GM11168 (cell line): ENCODE results near the gene KIAA1586.
"Not testable (repeated sequence)": the region's sequence is repeated elsewhere in the genome, so short reads cannot be mapped to it uniquely, and the experiment has no call there.

Experiments used
- in situ Hi-C: fragments of 300-500 bp; cut with MboI; formaldehyde crosslinking; loops from one replicate; pipeline ENCODE4 v1.12.0; 2022; ENCODE audit warnings: low sequenced_read_pairs; ENCODE audit not compliant: unreplicated experiment

KIAA1586 gene

GRCh38 chr6:57046332-57047256 is at the start of gene KIAA1586:
KIAA1586 (plus strand) TSS chr6:57046693; CDS start chr6:57046756, 63 bp downstream.
- in situ Hi-C loops = loop anchor here (5.0 kb wide), 1 partner anchor 46 kb away; the partner anchor contains the start of gene ZNF451

- in situ Hi-C loops = no loop called here
Measured at GRCh38 chr6:56999049-56999448, 47.4 kb upstream of the KIAA1586 start.

- in situ Hi-C loops = not testable (repeated sequence)
Measured at GRCh38 chr6:56999748-57000147, 46.7 kb upstream of the KIAA1586 start.

GRCh38 chr6:57002197-57002596 is 44.3 kb upstream of the KIAA1586 start:
- in situ Hi-C loops = no loop called here

- in situ Hi-C loops = no loop called here
Measured at GRCh38 chr6:57004292-57004691, 42.2 kb upstream of the KIAA1586 start.

- in situ Hi-C loops = no loop called here
Measured at GRCh38 chr6:57006101-57006500, 40.4 kb upstream of the KIAA1586 start.

- in situ Hi-C loops = not testable (repeated sequence)
Measured at GRCh38 chr6:57008069-57008468, 38.4 kb upstream of the KIAA1586 start.

GRCh38 chr6:57013521-57013926 is 33.0 kb upstream of the KIAA1586 start:
- in situ Hi-C loops = no loop called here

- in situ Hi-C loops = no loop called here
Measured at GRCh38 chr6:57017069-57017468, 29.4 kb upstream of the KIAA1586 start.

- in situ Hi-C loops = no loop called here
Measured at GRCh38 chr6:57017841-57018240, 28.7 kb upstream of the KIAA1586 start.

GRCh38 chr6:57019434-57019833 is 27.1 kb upstream of the KIAA1586 start:
- in situ Hi-C loops = no loop called here

- in situ Hi-C loops = loop anchor here (10.0 kb wide), 2 partner anchors 56 to 116 kb away; no protein-coding TSS in a partner anchor
Measured at GRCh38 chr6:57021086-57021720, 25.3 kb upstream of the KIAA1586 start.

GRCh38 chr6:57024321-57024720 is 22.2 kb upstream of the KIAA1586 start:
- in situ Hi-C loops = loop anchor here (10.0 kb wide), 2 partner anchors 60 to 120 kb away; no protein-coding TSS in a partner anchor

GRCh38 chr6:57024775-57025174 is 21.7 kb upstream of the KIAA1586 start:
- in situ Hi-C loops = loop anchor here (10.0 kb wide), 2 partner anchors 60 to 120 kb away; no protein-coding TSS in a partner anchor

- in situ Hi-C loops = loop anchor here (10.0 kb wide), 2 partner anchors 61 to 121 kb away; no protein-coding TSS in a partner anchor
Measured at GRCh38 chr6:57026001-57026400, 20.5 kb upstream of the KIAA1586 start.

GRCh38 chr6:57027301-57027700 is 19.2 kb upstream of the KIAA1586 start:
- in situ Hi-C loops = loop anchor here (10.0 kb wide), 2 partner anchors 62 to 122 kb away; no protein-coding TSS in a partner anchor

- in situ Hi-C loops = loop anchor here (10.0 kb wide), 2 partner anchors 64 to 124 kb away; no protein-coding TSS in a partner anchor
Measured at GRCh38 chr6:57029213-57029612, 17.3 kb upstream of the KIAA1586 start.

- in situ Hi-C loops = no loop called here
Measured at GRCh38 chr6:57033228-57033627, 13.3 kb upstream of the KIAA1586 start.

- in situ Hi-C loops = no loop called here
Measured at GRCh38 chr6:57035549-57035948, 10.9 kb upstream of the KIAA1586 start.

- in situ Hi-C loops = no loop called here
Measured at GRCh38 chr6:57038906-57039305, 7.6 kb upstream of the KIAA1586 start.

GRCh38 chr6:57040011-57040410 is 6.5 kb upstream of the KIAA1586 start:
- in situ Hi-C loops = no loop called here
